Gastroesophageal sphincter (tissue), 3 donors: ENCODE results near the gene GJC3.

Experiments used
- CTCF ChIP-seq, 4 experiments: fragments of 200-600 bp in 2 of 4; fragments of 450-650 bp in 2 of 4; sonication (generic) in 1 of 4; IDR thresholded peaks; one replicate each; pipeline ENCODE4 v1.5.1; 2017 to 2019; ENCODE audit warnings: antibody characterized with exemption in 4 of 4, mild to moderate bottlenecking in 2 of 4, moderate library complexity in 2 of 4
- EP300 ChIP-seq: sonication (generic); formaldehyde crosslinking; IDR thresholded peaks from one replicate; pipeline ENCODE4 v1.6.1; 2017; ENCODE audit warnings: antibody characterized with exemption, mild to moderate bottlenecking
- POLR2A ChIP-seq, 2 donors: fragments of 450-650 bp; IDR thresholded peaks; one replicate each; pipeline ENCODE4 v1.6.1; 2017; ENCODE audit warnings: antibody characterized with exemption in 2 of 2, mild to moderate bottlenecking in 2 of 2, moderate library complexity in 1 of 2
- POLR2AphosphoS5 ChIP-seq: sonication (generic); formaldehyde crosslinking; IDR thresholded peaks from one replicate; pipeline ENCODE4 v1.6.1; 2017; ENCODE audit warnings: antibody characterized with exemption

DNA sequence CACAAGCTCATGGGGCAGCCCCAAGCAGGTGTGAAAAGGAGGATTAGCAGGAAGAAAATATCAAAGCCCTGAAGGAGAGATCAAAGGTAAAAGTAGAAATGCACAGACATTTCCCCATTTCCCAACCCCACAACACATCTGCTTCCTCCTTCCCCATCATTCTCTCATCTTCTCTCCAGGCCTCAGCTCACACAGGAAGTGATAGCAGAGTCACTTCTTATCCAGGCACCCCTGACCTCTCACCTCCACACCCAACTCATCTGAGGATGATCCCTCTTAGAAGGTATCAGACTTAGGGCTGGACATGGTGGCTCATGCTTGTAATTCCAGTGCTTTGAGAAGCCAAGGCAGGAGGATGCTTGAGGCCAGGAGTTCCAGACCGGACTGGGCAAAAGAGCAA, 18.2 kb upstream of the GJC3 start:
- TF ChIP-seq POLR2A (IDR thresholded peaks at IDR 0.05) (no peak), CTCF (IDR thresholded peaks at IDR 0.05) (no peak), POLR2AphosphoS5 (no peak), EP300 (no peak)
